HepG2 (cell line): Measurements from ENCODE around the gene ST8SIA3. TPM values are rescaled to one million over a fixed set of nuclear protein-coding genes. Genes with fewer than 3 reads are reported as not detected.

Experiments used
- ATAC-seq: fragments of 200-7000 bp; cut with Tn5 transposase; 3 replicates; pipeline ENCODE4 v1.9.1; 2020; ENCODE audit warnings: mild to moderate bottlenecking, moderate library complexity
- BruUV-seq: library from RNA; stranded (reverse); fragments of 400-500 nt; replicated peaks from 2 replicates; lab custom pipeline; 2021; lab: Mats Ljungman, UMichigan
- CTCF ChIA-PET: fragments of 300-600 bp; formaldehyde crosslinking; extraction: SDS; loops from one replicate; lab custom pipeline; 2021; ENCODE audit warnings: low total read pairs, inconsistent platforms, low intra/inter-chr PET ratio; lab: Yijun Ruan, JAX
- POLR2A ChIA-PET: fragments of 350-600 bp; sonication (Branson Sonifier 250); formaldehyde crosslinking; loops from one replicate; lab custom pipeline; 2020; ENCODE audit warnings: antibody characterized with exemption, inconsistent platforms; lab: Yijun Ruan, JAX
- DNase-seq: peaks from one replicate; pipeline ENCODE4 v3.0.0-alpha.2; 2015; ENCODE audit warnings: low spot score
- FAIRE-seq: peaks from 3 replicates; lab custom pipeline; 2011; peaks lifted over from hg19 to GRCh38; lab: Jason Lieb, UNC
- H2AFZ ChIP-seq: one replicate; pipeline ENCODE4 v1.6.1; 2011; ENCODE audit warnings: low read length, inconsistent platforms
- H3K27ac ChIP-seq: fragments of 300-600 bp; 3 replicates; pipeline ENCODE4 v1.8.0; 2011; ENCODE audit warnings: mixed run types, mild to moderate bottlenecking, mixed read lengths, low read length, inconsistent platforms; ENCODE audit not compliant: insufficient read depth; ENCODE audit errors: extremely low read length
- H3K27me3 ChIP-seq, 2 experiments: fragments of 200-600 bp in 1 of 2; 2 replicates in 1 of 2; 3 replicates in 1 of 2; pipeline versions ENCODE4 v1.6.0 to v1.8.0; 2011; ENCODE audit warnings: low read length in 2 of 2, mild to moderate bottlenecking in 2 of 2, moderate library complexity in 2 of 2, inconsistent platforms in 1 of 2; ENCODE audit not compliant: insufficient read depth in 2 of 2, control insufficient read depth in 1 of 2
- H3K36me3 ChIP-seq, 2 experiments: fragments of 200-600 bp in 1 of 2; replicated peaks in 1 of 2; 2 replicates in 1 of 2; 3 replicates in 1 of 2; pipeline versions ENCODE4 v1.5.1 to v1.8.0; 2011; ENCODE audit warnings: low read length in 2 of 2, inconsistent platforms in 1 of 2; ENCODE audit not compliant: insufficient read depth in 2 of 2, control insufficient read depth in 1 of 2
- H3K4me1 ChIP-seq: 2 replicates; pipeline ENCODE4 v1.5.1; 2012; ENCODE audit warnings: low read length, inconsistent platforms; ENCODE audit not compliant: insufficient read depth
- H3K4me2 ChIP-seq: 2 replicates; pipeline ENCODE4 v1.6.0; 2011; ENCODE audit warnings: low read depth, low read length, inconsistent platforms
- H3K4me3 ChIP-seq, 3 experiments: fragments of 200-600 bp in 1 of 3; sonication (generic), shearing (Covaris generic) in 1 of 3; replicated peaks in 1 of 3; 2 replicates each; pipeline ENCODE4 v1.5.1; 2011 to 2016; ENCODE audit warnings: low read length in 3 of 3, inconsistent platforms in 2 of 3, low read depth in 2 of 3, mild to moderate bottlenecking in 2 of 3, control low read depth in 1 of 3, mixed read lengths in 1 of 3; ENCODE audit not compliant: insufficient read depth in 1 of 3
- H3K79me2 ChIP-seq: one replicate; pipeline ENCODE4 v1.6.1; 2011; ENCODE audit warnings: low read length, inconsistent platforms; ENCODE audit not compliant: insufficient read depth
- H3K9ac ChIP-seq: 2 replicates; pipeline ENCODE4 v1.6.0; 2011; ENCODE audit warnings: mild to moderate bottlenecking, low read depth, low read length, inconsistent platforms; ENCODE audit not compliant: insufficient read depth
- H3K9me3 ChIP-seq: 2 replicates; pipeline ENCODE4 v1.5.1; 2012; ENCODE audit warnings: mild to moderate bottlenecking, low read length
- H4K20me1 ChIP-seq: 2 replicates; pipeline ENCODE4 v1.6.0; 2011; ENCODE audit warnings: inconsistent platforms, mild to moderate bottlenecking, low read length, moderate library complexity; ENCODE audit not compliant: insufficient read depth
- ATAD3A ChIP-seq: sonication (generic); formaldehyde crosslinking; IDR thresholded peaks from 2 replicates; pipeline ENCODE4 v1.4.0; 2020; ENCODE audit warnings: missing genetic modification reagents
- ATRX ChIP-seq: sonication (generic); formaldehyde crosslinking; IDR thresholded peaks from 2 replicates; pipeline ENCODE4 v1.4.0; 2020; ENCODE audit warnings: missing genetic modification reagents, borderline replicate concordance
- CSRNP1 ChIP-seq: sonication (generic); formaldehyde crosslinking; IDR thresholded peaks from 2 replicates; pipeline ENCODE4 v1.8.1; 2023; ENCODE audit warnings: mild to moderate bottlenecking, missing genetic modification reagents
- FOXK1 ChIP-seq: sonication (generic); formaldehyde crosslinking; IDR thresholded peaks from 2 replicates; pipeline ENCODE4 v1.4.0; 2020; ENCODE audit warnings: low read depth, missing genetic modification reagents, borderline replicate concordance
- GABPA ChIP-seq, 2 experiments: IDR thresholded peaks; 2 replicates each; pipeline ENCODE4 v1.6.1; 2011 to 2016; ENCODE audit warnings: low read depth in 2 of 2, low read length in 1 of 2, missing biosample characterization in 1 of 2, missing genetic modification characterization in 1 of 2
- KDM6A ChIP-seq: IDR thresholded peaks from 2 replicates; pipeline ENCODE4 v1.6.1; 2016; ENCODE audit warnings: low read depth
- MATR3 ChIP-seq: sonication (generic); formaldehyde crosslinking; IDR thresholded peaks from 2 replicates; pipeline ENCODE4 v1.4.0; 2020; ENCODE audit warnings: missing genetic modification reagents
- NCOA1 ChIP-seq: sonication (generic); formaldehyde crosslinking; IDR thresholded peaks from 2 replicates; pipeline ENCODE4 v1.9.0; 2021; ENCODE audit warnings: missing genetic modification reagents
- PAWR ChIP-seq: sonication (generic); formaldehyde crosslinking; IDR thresholded peaks from 2 replicates; pipeline ENCODE4 v1.4.0; 2020; ENCODE audit warnings: missing genetic modification reagents, mild to moderate bottlenecking, borderline replicate concordance
- ZKSCAN1 ChIP-seq: fragments of 150-350 bp; IDR thresholded peaks from 2 replicates; pipeline ENCODE4 v1.6.1; 2014; ENCODE audit warnings: low read length
- ZNF75D ChIP-seq: sonication (generic); formaldehyde crosslinking; IDR thresholded peaks from 2 replicates; pipeline ENCODE4 v1.8.1; 2023; ENCODE audit warnings: missing genetic modification reagents, mild to moderate bottlenecking, borderline replicate concordance
- WGBS: methylation state at CpG from one replicate; pipeline ENCODE4 v1.1.6; 2017; ENCODE audit warnings: low lambda C conversion rate; 5-methylcytosine and 5-hydroxymethylcytosine counted together
- in situ Hi-C: cut with HindIII; loops from 2 replicates; pipeline ENCODE4 v1.10.0; 2017; ENCODE audit warnings: low pct_unique_long_range_greater_than_20kb; ENCODE audit not compliant: extremely low pct_ligation_motif_present
- intact Hi-C: fragments of 100-400 bp; cut with micrococcal nuclease; formaldehyde crosslinking; loops from one replicate; pipeline ENCODE4 v1.10.0; 2022; ENCODE audit not compliant: unreplicated experiment
- polyA plus RNA-seq, 8 experiments: library from polyadenylated mRNA; depleted of rRNA in 3 of 8; stranded (reverse) in 7 of 8; unstranded in 1 of 8; fragments of >200 nt; fragmentation: Illumina TruSeq in 4 of 8; extraction: Trizol in 4 of 8; gene quantifications; 2 replicates each; pipeline versions ENCODE4 v1.2.1 to v1.2.3, GENCODE V29; 2011 to 2016; ENCODE audit warnings: low read depth in 4 of 8, missing spikeins in 1 of 8, mixed read lengths in 1 of 8; ENCODE audit not compliant: insufficient read depth in 1 of 8
- total RNA-seq, 5 experiments: library from RNA; depleted of rRNA; stranded (reverse); fragments of >200 nt; fragmentation: Illumina TruSeq; extraction: Trizol; gene quantifications; 2 replicates each; pipeline ENCODE4 v1.2.3, GENCODE V29; 2016; ENCODE audit warnings: low read depth in 1 of 5
- TF ChIP-seq, protein P1 (sequence below): fragments of 450-650 bp; IDR thresholded peaks from 2 replicates; pipeline ENCODE4 v1.6.1; 2016

Gene ST8SIA3
- total and polyA plus RNA-seq, 2 of the 13 experiments (the other 11 are each of a cell fraction or from before 2014, with no cell fraction given), result not detected

GRCh38 chr18:57347784-57348183 is 4.6 kb upstream of the ST8SIA3 start:
- BruUV-seq, result no TSS peak
- Histone ChIP-seq H3K4me3 (no peak overlapping the region), H3K27ac (no peak overlapping the region), H2AFZ (no peak overlapping the region), H3K79me2 (no peaks in the 10 kb centered on the region), H3K36me3 (no peaks in the 10 kb centered on the region), H3K4me1 (no peaks in the 10 kb centered on the region), H3K27me3 (peaks cover 0 to 5% of the 10 kb centered on the region in 2 experiments; a peak in 2 of 5 replicates), H3K9ac (no peak overlapping the region), H3K9me3 (no peaks in the 10 kb centered on the region), H4K20me1 (no peaks in the 10 kb centered on the region), H3K4me2 (no peak overlapping the region)
- in situ Hi-C loops (no loop called here), intact Hi-C loops (no loop called here)
- ATAC-seq (peak; percentile 52; the same call in 1 of the 3 replicates), FAIRE-seq (no peak), DNase-seq (no peak)
- TF ChIP-seq ZKSCAN1, result no peak
- TF ChIP-seq, protein P1, sequence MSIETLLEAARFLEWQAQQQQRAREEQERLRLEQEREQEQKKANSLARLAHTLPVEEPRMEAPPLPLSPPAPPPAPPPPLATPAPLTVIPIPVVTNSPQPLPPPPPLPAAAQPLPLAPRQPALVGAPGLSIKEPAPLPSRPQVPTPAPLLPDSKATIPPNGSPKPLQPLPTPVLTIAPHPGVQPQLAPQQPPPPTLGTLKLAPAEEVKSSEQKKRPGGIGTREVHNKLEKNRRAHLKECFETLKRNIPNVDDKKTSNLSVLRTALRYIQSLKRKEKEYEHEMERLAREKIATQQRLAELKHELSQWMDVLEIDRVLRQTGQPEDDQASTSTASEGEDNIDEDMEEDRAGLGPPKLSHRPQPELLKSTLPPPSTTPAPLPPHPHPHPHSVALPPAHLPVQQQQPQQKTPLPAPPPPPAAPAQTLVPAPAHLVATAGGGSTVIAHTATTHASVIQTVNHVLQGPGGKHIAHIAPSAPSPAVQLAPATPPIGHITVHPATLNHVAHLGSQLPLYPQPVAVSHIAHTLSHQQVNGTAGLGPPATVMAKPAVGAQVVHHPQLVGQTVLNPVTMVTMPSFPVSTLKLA, result peak; percentile 92
- POLR2A ChIA-PET, result no interaction called here
- 23% methylated on average over 8 of the region's 11 CpGs for WGBS
- CTCF ChIA-PET, result no interaction called here

GRCh38 chr18:57352761-57353136 is 392 bp downstream of the ST8SIA3 start:
- 43% methylated on average over 23 of the region's 23 CpGs for WGBS
- no TSS peak for BruUV-seq
- Histone ChIP-seq H3K27me3 (peaks cover 0 to 16% of the 10 kb centered on the region in 2 experiments; a peak in 3 of 5 replicates), H3K4me1 (no peaks in the 10 kb centered on the region), H3K9ac (no peak overlapping the region), H4K20me1 (no peaks in the 10 kb centered on the region), H2AFZ (no peak overlapping the region), H3K9me3 (no peaks in the 10 kb centered on the region), H3K36me3 (no peaks in the 10 kb centered on the region), H3K4me2 (no peak overlapping the region), H3K4me3 (no peak overlapping the region), H3K79me2 (no peaks in the 10 kb centered on the region), H3K27ac (no peak overlapping the region)
- DNase-seq (no peak), FAIRE-seq (no peak), ATAC-seq (no peak)
- CTCF ChIA-PET, result no interaction called here
- POLR2A ChIA-PET, result no interaction called here
- in situ Hi-C loops, result no loop called here
- intact Hi-C loops, result no loop called here
- no peak for TF ChIP-seq CSRNP1
- no peak for TF ChIP-seq MATR3
- TF ChIP-seq GABPA (IDR thresholded peaks at IDR 0.05; ENCODE audit: low read depth, low read length), result no peak
- no peak for TF ChIP-seq GABPA (CRISPR knock-in tag; IDR thresholded peaks at IDR 0.05; ENCODE audit: low read depth)
- TF ChIP-seq ZNF75D (CRISPR knock-in tag), result no peak
- TF ChIP-seq FOXK1, result no peak
- TF ChIP-seq KDM6A (CRISPR knock-in tag), result no peak
- TF ChIP-seq NCOA1 (CRISPR knock-in tag), result no peak
- TF ChIP-seq PAWR, result no peak
- no peak for TF ChIP-seq ATRX (CRISPR knock-in tag)
- no peak for TF ChIP-seq ATAD3A
